Ishikawa (cell line): ENCODE results near the gene TRIM58.

Experiments used
- CEBPB ChIP-seq: IDR thresholded peaks from 2 replicates; pipeline ENCODE4 v1.6.1; 2012
- CREB1 ChIP-seq: IDR thresholded peaks from 2 replicates; pipeline ENCODE4 v1.6.1; 2012; ENCODE audit warnings: low read depth
- EGR1 ChIP-seq: IDR thresholded peaks from 2 replicates; pipeline ENCODE4 v1.6.1; 2012
- EP300 ChIP-seq: IDR thresholded peaks from 2 replicates; pipeline ENCODE4 v1.6.1; 2012; ENCODE audit warnings: borderline replicate concordance
- FOXM1 ChIP-seq: IDR thresholded peaks from 2 replicates; pipeline ENCODE4 v1.6.1; 2012; ENCODE audit warnings: low read depth, borderline replicate concordance
- NFIC ChIP-seq: IDR thresholded peaks from 2 replicates; pipeline ENCODE4 v1.6.1; 2012
- RAD21 ChIP-seq: IDR thresholded peaks from 2 replicates; pipeline ENCODE4 v1.6.1; 2012; ENCODE audit warnings: low read depth
- TAF1 ChIP-seq: IDR thresholded peaks from 2 replicates; pipeline ENCODE4 v1.6.1; 2012; ENCODE audit warnings: low read depth, mild to moderate bottlenecking
- TCF12 ChIP-seq: IDR thresholded peaks from 2 replicates; pipeline ENCODE4 v1.6.1; 2012; ENCODE audit warnings: low read depth
- TEAD4 ChIP-seq: IDR thresholded peaks from 2 replicates; pipeline ENCODE4 v1.6.1; 2012
- YY1 ChIP-seq: IDR thresholded peaks from 2 replicates; pipeline ENCODE4 v1.6.1; 2012; ENCODE audit warnings: low read depth
- ZBTB7A ChIP-seq: IDR thresholded peaks from 2 replicates; pipeline ENCODE4 v1.6.1; 2012; ENCODE audit warnings: low read depth
- TF ChIP-seq, protein P1 (sequence below): IDR thresholded peaks from 2 replicates; pipeline ENCODE4 v1.6.1; 2012
- TF ChIP-seq, protein P2 (sequence below): IDR thresholded peaks from 2 replicates; pipeline ENCODE4 v1.6.1; 2012; ENCODE audit warnings: low read depth, mild to moderate bottlenecking
- TF ChIP-seq, protein P3 (sequence below): IDR thresholded peaks from 2 replicates; pipeline ENCODE4 v1.6.1; 2012

Gene TRIM58

DNA sequence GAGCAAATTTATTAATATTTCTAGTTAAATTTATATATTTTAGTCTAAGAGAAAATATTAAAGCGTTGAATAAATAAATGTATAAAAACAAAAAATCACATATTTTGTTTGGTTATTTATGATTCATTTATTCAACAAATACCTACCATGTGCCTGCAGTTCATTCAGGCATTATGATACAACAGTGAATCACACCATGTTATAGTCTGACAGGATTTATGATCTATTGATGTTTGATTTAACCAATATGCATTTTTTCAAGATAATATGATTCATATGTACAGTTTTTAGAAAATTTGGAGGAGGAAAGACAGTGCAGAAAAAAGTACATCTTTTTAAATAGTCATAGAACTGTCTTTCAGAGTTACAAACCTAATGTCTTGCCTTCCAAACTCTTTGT lies 7.4 kb upstream of the TRIM58 start:
- TF ChIP-seq TAF1 (no peak), TCF12 (no peak), ZBTB7A (no peak)
- TF ChIP-seq, protein P1, sequence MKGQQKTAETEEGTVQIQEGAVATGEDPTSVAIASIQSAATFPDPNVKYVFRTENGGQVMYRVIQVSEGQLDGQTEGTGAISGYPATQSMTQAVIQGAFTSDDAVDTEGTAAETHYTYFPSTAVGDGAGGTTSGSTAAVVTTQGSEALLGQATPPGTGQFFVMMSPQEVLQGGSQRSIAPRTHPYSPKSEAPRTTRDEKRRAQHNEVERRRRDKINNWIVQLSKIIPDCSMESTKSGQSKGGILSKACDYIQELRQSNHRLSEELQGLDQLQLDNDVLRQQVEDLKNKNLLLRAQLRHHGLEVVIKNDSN: no peak

DNA sequence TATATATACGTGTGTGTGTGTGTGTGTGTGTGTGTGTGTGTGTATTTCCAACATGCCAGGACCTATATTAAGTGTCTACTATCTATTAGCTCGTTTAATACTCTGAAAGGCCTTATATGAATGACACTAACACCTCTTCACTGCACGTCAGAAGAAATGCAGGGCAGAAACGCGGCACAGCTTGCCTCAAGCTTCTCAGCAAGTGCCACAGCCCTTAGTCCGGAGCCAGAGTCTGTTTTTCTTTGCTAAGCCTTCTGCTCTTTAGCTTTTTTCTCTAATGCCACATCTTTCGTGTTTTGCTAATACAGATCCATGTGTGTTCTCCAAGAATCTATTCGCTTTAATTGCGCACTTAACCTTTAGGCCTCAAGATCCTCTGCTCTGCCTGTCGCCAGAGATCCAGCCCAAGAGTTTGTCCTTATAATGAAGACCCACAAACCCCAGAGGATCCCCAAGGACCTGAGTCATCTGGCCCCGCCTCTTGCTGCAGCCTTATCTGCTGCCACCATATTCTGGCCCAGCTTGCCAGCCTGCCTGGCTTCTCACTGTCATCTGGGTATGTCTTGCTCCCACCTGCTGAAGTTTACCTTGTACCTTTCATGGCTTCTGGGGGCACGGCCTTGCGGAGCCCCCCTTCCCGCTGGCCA lies 2.0 kb upstream of the TRIM58 start:
- TF ChIP-seq, protein P2, sequence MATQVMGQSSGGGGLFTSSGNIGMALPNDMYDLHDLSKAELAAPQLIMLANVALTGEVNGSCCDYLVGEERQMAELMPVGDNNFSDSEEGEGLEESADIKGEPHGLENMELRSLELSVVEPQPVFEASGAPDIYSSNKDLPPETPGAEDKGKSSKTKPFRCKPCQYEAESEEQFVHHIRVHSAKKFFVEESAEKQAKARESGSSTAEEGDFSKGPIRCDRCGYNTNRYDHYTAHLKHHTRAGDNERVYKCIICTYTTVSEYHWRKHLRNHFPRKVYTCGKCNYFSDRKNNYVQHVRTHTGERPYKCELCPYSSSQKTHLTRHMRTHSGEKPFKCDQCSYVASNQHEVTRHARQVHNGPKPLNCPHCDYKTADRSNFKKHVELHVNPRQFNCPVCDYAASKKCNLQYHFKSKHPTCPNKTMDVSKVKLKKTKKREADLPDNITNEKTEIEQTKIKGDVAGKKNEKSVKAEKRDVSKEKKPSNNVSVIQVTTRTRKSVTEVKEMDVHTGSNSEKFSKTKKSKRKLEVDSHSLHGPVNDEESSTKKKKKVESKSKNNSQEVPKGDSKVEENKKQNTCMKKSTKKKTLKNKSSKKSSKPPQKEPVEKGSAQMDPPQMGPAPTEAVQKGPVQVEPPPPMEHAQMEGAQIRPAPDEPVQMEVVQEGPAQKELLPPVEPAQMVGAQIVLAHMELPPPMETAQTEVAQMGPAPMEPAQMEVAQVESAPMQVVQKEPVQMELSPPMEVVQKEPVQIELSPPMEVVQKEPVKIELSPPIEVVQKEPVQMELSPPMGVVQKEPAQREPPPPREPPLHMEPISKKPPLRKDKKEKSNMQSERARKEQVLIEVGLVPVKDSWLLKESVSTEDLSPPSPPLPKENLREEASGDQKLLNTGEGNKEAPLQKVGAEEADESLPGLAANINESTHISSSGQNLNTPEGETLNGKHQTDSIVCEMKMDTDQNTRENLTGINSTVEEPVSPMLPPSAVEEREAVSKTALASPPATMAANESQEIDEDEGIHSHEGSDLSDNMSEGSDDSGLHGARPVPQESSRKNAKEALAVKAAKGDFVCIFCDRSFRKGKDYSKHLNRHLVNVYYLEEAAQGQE: no peak
- TF ChIP-seq RAD21 (no peak), YY1 (no peak), EGR1 (no peak), EP300 (no peak), TCF12 (no peak), FOXM1 (no peak), TEAD4 (no peak), CREB1 (no peak)
- TF ChIP-seq, protein P1: no peak
- TF ChIP-seq, protein P3, sequence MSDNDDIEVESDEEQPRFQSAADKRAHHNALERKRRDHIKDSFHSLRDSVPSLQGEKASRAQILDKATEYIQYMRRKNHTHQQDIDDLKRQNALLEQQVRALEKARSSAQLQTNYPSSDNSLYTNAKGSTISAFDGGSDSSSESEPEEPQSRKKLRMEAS: no peak

DNA sequence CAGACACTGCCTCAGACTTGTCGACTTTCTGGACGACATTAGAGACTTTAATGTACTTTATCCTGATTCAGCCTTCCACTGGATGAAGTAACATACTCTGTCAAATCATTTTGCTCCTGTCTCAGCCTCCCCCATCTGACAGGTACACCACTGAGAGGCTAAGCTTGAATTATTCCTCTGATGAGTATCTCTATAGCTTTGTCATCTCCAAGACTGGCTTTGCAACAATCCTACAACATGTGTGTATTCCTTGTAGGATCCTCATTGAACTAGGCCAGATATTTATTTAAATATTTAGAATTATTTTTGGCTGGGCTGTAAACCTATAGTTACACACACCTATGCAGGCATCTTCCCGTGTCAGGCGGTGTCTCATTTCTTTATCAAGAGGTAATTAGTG lies 1.1 kb upstream of the TRIM58 start:
- TF ChIP-seq ZBTB7A (no peak), YY1 (no peak), CREB1 (no peak), EGR1 (no peak), RAD21 (no peak), NFIC (no peak), FOXM1 (no peak), EP300 (no peak), CEBPB (no peak)
- TF ChIP-seq, protein P2: no peak
- TF ChIP-seq, protein P3: no peak
- TF ChIP-seq, protein P1: no peak

DNA sequence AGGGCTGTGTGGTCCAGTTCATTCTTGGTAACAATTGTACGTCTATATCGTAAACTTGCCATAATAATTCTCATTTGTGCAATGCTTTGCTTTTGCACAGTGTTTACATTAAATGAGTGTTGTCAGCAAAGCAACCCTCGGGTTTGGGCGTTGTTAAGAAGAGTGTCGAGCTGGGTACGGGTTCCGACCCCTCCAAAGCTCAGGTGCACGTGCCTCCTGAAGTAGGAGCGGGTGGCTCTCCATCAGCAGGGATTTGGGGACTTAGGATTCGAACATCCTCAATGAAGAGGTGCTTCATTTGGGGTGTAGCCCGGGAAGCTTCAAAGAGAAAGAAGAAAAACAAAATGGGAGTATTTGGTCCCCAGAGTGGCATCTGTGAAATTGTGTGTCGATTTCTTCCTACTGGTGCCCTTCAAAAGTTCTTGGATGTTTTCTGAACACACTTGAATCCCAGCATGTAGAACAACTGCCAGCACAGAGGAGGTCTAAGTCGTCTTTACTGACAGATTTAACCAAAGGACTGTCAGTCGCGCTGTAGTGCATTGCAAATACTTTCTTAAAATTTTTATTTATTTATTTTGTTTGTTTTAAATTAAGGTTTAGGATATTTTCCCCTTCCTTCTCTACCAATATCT lies 1.1 kb downstream of the TRIM58 start:
- no peak for TF ChIP-seq CREB1
- TF ChIP-seq RAD21: no peak
- no peak for TF ChIP-seq CEBPB
- TF ChIP-seq ZBTB7A: no peak
- no peak for TF ChIP-seq EGR1
- no peak for TF ChIP-seq FOXM1
- TF ChIP-seq, protein P3: no peak
- TF ChIP-seq EP300: no peak
- no peak for TF ChIP-seq TAF1
- TF ChIP-seq, protein P1: no peak
- no peak for TF ChIP-seq TCF12
- TF ChIP-seq, protein P2: no peak
